Measurements from ENCODE around the gene EMC6. TPM values are rescaled to one million over a fixed set of nuclear protein-coding genes. Genes with fewer than 3 reads are reported as not detected.

Gene EMC6
- total RNA-seq, 4 donors from 2014 or later: 8.5 to 25.3 (median 13.8) TPM

- no peaks in the 10 kb centered on the region for H3K4me1 ChIP-seq
- H3K27me3 ChIP-seq: no peaks in the 10 kb centered on the region
- no peak for ATAC-seq
- 41 to 53% methylated on average over 3 of the region's 3 CpGs for WGBS, 2 donors (ENCODE audit: low coverage in 1 of 2)
- no peak overlapping the region for H3K4me3 ChIP-seq
- H3K27ac ChIP-seq: no peak overlapping the region
- no peaks in the 10 kb centered on the region for H3K9me3 ChIP-seq
- peaks cover 0 to 19% of the 10 kb centered on the region in 2 donors for H3K36me3 ChIP-seq
- no peak for TF ChIP-seq POLR2A (IDR thresholded peaks at IDR 0.05)
- no peak for TF ChIP-seq POLR2AphosphoS5 (IDR thresholded peaks at IDR 0.05)
- TF ChIP-seq EP300 (IDR thresholded peaks at IDR 0.05): no peak
- no peak for TF ChIP-seq CTCF (IDR thresholded peaks at IDR 0.05)
These were observed 39.8 kb downstream of the EMC6 start for GRCh38 chr17:3708366-3708765.

GRCh38 chr17:3710951-3711383, 42.4 kb downstream of the EMC6 start:
- H3K27me3 ChIP-seq: no peaks in the 10 kb centered on the region
- no peak for ATAC-seq
- peaks cover 4 to 45% of the 10 kb centered on the region in 2 donors for H3K36me3 ChIP-seq
- no peak overlapping the region for H3K4me3 ChIP-seq
- 67 to 85% methylated on average over 3 to 5 of the region's 5 CpGs for WGBS, 2 donors (ENCODE audit: low coverage in 1 of 2)
- H3K9me3 ChIP-seq: no peaks in the 10 kb centered on the region
- TF ChIP-seq EP300 (IDR thresholded peaks at IDR 0.05) (no peak), POLR2AphosphoS5 (IDR thresholded peaks at IDR 0.05) (no peak), CTCF (IDR thresholded peaks at IDR 0.05) (no peak), POLR2A (IDR thresholded peaks at IDR 0.05) (no peak)
- no peak overlapping the region for H3K27ac ChIP-seq
- no peaks in the 10 kb centered on the region for H3K4me1 ChIP-seq

GRCh38 chr17:3712811-3713463, 44.3 kb downstream of the EMC6 start:
- Histone ChIP-seq H3K4me1 (no peaks in the 10 kb centered on the region), H3K27me3 (no peaks in the 10 kb centered on the region), H3K27ac (no peak overlapping the region), H3K4me3 (no peak overlapping the region), H3K36me3 (peaks cover 4 to 65% of the 10 kb centered on the region in 2 donors), H3K9me3 (no peaks in the 10 kb centered on the region)
- whole genome bisulfite sequencing, 2 donors (ENCODE audit: low coverage in 1 of 2): 58 to 71% methylated on average over 4 to 12 of the region's 13 CpGs
- ATAC-seq: no peak
- TF ChIP-seq CTCF (IDR thresholded peaks at IDR 0.05): no peak
- TF ChIP-seq POLR2AphosphoS5 (IDR thresholded peaks at IDR 0.05): no peak
- no peak for TF ChIP-seq POLR2A (IDR thresholded peaks at IDR 0.05)
- no peak for TF ChIP-seq EP300 (IDR thresholded peaks at IDR 0.05)

- no peak for ATAC-seq
- TF ChIP-seq POLR2A (IDR thresholded peaks at IDR 0.05) (no peak), EP300 (IDR thresholded peaks at IDR 0.05) (no peak), CTCF (IDR thresholded peaks at IDR 0.05) (no peak), POLR2AphosphoS5 (IDR thresholded peaks at IDR 0.05) (no peak)
- 74 to 80% methylated on average over 6 to 7 of the region's 8 CpGs for WGBS, 2 donors (ENCODE audit: low coverage in 1 of 2)
- Histone ChIP-seq H3K27me3 (no peaks in the 10 kb centered on the region), H3K36me3 (peaks cover 4 to 88% of the 10 kb centered on the region in 2 donors), H3K27ac (no peak overlapping the region), H3K4me3 (no peak overlapping the region), H3K9me3 (no peaks in the 10 kb centered on the region), H3K4me1 (peaks cover 0 to 10% (median 4%) of the 10 kb centered on the region in 3 donors)
These were observed 46.7 kb downstream of the EMC6 start for GRCh38 chr17:3715296-3715695.

GRCh38 chr17:3718201-3718600, 49.6 kb downstream of the EMC6 start:
- ATAC-seq: no peak
- no peaks in the 10 kb centered on the region for H3K9me3 ChIP-seq
- peaks cover 4 to 79% of the 10 kb centered on the region in 2 donors for H3K36me3 ChIP-seq
- TF ChIP-seq POLR2A (IDR thresholded peaks at IDR 0.05) (no peak), EP300 (IDR thresholded peaks at IDR 0.05) (no peak), POLR2AphosphoS5 (IDR thresholded peaks at IDR 0.05) (no peak), CTCF (IDR thresholded peaks at IDR 0.05) (no peak)
- no peak overlapping the region for H3K4me3 ChIP-seq
- H3K27ac ChIP-seq: no peak overlapping the region
- H3K27me3 ChIP-seq: no peaks in the 10 kb centered on the region
- WGBS, 2 donors (ENCODE audit: low coverage in 1 of 2): 93% methylated on average over 2 of the region's 4 CpGs; no CpG with 5 or more reads in 1 of the 2 donors
- peaks cover 0 to 38% (median 16%) of the 10 kb centered on the region in 3 donors for H3K4me1 ChIP-seq

Data from gastroesophageal sphincter (tissue), 4 donors.